GM21737 (cell line): ENCODE data around the gene ITIH5.

ENCODE experiments used
- ATAC-seq: cut with Tn5 transposase; IDR thresholded peaks from one replicate; pipeline ENCODE4 v1.9.1; 2021; ENCODE audit warnings: mild to moderate bottlenecking, moderate library complexity; ENCODE audit not compliant: unreplicated experiment

The ITIH5 gene

DNA sequence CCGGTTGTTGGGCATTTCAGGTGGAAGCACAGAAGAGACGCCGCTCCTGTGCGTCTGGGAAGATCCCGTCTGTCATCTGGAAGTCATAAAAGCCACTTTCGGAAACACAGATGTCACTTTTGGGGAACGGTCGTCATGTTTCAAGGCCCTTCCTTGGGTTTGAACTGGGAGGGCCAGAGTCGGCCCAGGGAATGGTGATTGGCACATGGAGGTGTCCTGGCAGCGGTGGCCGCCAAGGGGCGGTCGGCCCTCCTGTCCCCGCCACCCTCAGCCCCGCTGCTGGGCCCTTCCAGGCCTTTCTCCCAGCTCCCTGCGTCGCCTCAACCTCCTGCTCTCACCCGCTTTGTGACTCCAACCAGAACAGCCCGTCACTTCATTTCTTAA is 140.8 kb downstream of the ITIH5 start:
- ATAC-seq: no peak

DNA sequence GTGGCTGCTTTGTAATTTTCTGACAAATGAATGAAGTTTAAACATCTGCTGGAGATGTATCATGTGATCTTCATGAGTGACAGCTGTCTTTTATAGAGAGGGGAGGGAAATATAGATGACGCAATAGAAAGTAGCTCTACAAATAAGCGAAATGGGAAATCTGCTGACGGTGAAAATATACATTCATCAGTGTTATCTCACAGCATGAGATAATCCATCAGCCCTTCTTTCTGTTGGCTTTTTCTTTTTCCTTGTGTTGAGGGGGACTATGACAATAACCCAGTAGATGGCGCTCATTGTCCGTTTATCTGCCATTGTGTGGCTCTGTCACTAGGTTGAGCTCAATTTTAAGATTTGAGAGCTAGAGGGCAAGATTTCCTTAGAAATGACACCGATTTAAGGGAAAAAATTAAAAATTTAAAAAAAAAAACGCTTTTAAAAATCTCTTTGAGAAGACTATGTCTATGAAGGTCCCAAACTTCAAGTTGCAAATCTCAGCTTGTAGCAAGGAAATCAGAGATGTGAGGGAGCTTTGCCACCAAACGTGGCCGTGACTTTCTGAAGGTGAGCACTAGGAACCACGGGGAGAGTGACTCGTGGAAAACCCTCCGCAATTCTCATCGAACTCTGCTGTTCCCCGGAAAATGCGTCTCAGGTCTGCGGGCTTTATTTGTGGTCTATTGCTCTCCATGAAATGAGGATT is 141.3 kb downstream of the ITIH5 start:
- ATAC-seq: peak; percentile 68

DNA sequence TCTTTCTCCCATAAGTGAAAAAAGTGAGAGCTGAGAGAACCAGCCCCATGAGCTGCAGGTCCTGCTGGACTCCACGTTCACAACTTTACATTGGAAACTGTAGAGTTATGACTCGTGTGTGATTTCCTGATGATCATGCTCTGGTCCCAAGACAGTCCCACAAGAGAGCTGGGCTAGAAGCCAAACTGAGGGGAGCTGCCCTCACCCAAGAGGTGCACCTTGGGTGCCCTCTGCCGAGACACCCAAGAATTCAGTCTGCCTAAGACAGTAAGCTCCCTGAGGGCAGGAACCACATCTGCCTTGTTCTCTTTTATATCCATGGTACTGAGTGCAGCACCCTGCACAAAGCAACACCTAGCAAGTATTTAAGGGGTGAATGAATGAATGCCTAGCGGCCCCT is 143.1 kb downstream of the ITIH5 start:
- ATAC-seq: no peak

DNA sequence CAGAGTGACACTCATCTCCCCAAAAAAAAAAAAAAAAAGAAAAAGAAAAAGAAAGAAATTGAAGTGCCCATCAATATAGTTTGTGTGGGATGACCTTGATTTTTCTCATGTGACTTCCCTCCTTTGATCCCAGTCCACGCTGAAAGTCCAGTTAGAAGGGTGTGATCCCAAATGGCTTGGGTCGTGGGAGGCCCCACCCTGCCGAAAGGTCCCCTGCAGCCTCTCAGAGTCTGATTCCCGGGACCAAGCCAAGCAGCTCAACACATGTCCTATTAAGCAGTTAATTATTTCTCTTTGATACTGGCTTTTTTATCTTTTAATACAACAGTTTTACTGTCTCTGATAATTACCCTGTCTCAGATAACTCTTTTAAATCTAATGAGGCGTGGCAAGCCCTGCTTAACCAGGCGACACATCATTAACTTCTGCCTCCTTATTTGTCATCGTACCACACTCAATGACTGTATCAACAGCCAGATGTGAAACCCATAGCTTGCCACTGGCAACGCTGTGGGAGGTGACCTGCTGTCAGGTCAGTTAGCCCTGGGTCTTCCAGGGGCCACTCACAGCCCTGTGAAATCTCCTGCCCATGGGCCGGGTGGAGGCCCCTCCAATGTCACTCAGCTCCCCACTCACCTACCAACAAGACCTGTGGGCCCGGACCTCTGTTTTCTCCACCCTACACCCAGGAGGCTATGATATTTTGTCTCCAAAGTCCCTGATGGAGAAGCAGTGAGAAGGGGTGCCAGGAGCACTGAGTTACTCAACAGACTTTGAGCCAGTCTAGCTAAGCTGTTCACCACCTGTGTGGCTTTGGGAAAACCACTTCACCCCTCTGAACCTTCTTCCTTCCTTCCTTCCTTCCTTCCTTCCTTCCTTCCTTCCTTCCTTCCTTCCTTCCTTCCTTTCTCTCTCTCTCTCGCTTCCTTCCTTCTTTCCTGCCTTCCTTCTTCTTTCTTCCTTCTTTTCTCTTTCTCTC is 146.0 kb downstream of the ITIH5 start:
- ATAC-seq: peak; percentile 76

DNA sequence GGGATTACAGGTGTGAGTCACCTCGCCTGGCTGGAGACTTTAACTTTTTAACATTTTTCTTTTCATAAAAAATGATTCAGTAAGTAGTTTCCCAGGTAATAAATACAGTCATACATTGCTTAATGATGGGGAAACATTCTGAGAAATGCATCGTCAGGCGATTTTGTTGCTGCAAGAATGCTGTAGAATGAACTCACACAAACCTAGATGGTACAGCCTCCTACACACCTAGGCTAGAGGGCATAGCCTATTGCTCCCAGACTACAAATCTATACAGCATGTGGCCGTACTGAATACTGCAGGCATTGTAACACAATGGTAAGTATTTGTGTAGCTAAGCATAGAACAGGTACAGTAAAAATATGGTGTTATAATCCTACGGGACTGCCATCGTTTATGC is 147.4 kb downstream of the ITIH5 start:
- ATAC-seq: no peak

DNA sequence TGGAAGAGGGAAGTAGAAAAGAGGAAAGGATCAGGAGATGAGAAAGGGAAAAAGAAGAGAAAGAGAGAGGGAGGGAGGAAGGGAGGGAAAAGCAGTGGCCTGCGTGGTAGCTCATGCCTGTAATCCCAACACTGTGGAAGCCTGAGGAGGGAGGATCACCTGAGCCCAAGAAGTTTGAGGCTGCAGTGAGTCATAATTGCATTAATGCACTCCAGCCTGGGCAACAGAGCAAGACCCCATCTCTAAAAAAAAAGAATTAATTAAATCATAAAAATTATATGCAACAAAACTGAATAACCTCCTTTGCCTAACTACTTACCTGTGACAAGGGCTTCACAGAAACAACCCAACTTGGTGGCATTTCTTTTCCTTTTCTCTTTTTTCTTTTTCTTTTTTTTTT is 148.1 kb downstream of the ITIH5 start:
- ATAC-seq: no peak

DNA sequence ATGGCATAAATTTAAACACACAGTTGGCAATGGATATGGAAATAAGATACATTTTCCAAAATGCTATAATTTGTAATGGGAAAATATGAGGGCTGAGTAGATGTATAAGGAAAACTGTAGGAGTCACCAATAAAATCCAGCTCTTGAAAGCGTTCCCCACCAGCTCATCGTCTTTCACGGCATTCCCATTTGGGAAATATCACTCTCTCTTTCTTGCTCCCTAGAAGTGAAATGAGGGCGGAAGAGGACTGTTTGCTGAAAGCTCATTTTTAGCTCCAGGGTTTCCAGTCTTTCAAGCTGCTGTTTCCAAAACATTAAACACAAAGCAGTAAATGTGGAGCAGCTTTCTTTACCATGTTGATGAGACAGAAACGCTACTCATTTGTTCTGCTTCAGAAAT is 151.3 kb downstream of the ITIH5 start:
- no peak for ATAC-seq

DNA sequence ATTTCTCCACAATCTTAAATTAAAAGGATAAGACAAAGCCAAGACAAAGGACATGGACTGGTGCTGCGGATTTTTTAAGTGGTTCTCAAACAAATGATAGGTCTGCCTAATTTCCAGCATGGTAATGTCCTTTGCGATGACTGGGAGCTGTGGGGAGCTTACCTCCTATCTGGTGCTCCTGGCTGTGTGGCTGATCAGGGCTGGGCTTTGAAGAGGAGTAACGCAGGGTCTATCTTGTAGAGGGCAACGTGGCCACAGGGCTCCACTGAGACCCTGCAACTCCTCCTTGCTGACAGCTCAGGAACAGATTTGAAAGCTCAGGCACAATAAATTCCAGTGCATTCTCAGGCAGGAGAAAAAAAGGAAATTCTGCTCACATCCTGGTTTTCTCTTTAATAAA is 152.8 kb downstream of the ITIH5 start:
- no peak for ATAC-seq

DNA sequence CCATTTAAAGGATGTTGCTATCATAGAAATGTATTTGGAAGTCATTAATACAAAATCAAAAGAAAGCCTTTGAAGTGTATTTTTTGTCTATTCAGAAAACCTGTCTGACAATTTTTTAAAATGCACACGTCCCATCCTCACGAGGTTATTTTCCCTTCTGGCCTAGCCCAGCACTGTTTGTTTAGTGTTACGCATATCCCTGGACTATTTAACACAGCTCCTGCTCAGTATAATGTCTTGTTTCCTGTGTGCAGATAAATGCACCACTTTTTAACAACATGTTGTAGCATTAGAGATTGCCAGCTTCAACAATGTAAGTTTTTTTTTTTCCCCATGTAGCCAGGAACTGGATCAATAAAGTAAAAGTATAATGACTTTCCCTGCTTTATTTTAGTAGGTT is 153.3 kb downstream of the ITIH5 start:
- ATAC-seq: no peak

DNA sequence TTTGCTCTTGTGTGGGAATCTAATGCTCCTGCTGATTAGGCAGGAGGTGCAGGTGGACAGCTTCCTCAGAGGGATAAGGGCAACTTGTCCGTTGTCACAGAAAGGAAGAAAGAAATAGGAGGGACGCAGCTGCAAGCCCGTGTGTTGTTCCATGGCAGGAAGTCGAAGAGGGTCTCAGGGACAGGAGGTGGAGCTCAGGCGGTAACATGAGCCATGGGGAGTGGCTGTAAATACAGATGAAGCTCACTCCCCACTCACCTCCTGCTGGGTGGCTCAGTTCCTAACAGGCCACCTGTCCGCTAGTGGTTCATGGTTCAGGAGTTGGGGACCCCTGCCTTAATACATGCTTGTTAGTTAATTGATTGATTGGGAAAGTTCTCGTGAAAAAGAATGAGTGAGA is 154.3 kb downstream of the ITIH5 start:
- no peak for ATAC-seq

DNA sequence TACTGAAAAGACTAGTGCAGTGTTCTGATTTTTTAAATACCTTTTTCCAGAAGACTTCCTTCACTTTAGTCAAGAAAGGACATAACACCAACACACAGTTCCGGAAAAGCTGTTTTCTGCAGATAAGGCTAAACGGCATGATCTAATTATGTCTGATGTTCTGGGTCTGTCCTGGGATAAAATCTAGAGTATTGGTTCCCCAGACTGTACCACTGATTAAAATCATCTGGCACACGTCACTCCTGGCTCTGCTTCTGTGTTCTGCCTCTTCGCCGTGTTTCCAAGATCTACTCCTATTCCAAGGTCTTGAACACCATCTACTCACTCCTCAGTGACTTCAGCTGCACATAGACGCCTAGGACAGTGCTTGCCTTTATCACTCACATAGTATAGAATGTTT is 155.2 kb downstream of the ITIH5 start:
- ATAC-seq: no peak
